Measurements from ENCODE around the gene EIF2S3. TPM values are rescaled to one million over a fixed set of nuclear protein-coding genes. Genes with fewer than 3 reads are reported as not detected.

EIF2S3 gene
- total RNA-seq, 1 donor from 2014 or later, result 208 TPM

DNA sequence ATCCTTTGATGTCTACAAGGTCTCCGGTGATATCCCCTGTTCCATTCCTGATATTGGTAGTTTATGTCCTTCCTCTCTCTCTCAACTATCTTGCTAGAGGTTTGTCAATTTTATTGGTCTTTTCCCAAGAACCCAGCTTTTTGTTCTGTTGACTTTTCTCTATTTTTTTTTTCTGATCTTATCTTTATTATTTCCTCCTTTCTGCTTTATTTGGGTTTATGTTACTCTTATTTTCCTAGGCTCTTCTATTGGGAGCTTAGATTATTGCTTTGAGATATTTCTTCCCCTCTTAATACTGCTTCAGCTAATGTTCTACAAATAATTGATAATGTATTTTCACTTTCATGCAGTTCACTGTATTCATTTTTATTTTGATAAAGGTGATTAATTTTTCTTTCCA, 44.2 kb downstream of the EIF2S3 start:
- H3K27me3 ChIP-seq (ENCODE audit: control insufficient read depth, insufficient read depth, low read length), result peaks cover 2% of the 10 kb centered on the region
- TF ChIP-seq, protein P1, sequence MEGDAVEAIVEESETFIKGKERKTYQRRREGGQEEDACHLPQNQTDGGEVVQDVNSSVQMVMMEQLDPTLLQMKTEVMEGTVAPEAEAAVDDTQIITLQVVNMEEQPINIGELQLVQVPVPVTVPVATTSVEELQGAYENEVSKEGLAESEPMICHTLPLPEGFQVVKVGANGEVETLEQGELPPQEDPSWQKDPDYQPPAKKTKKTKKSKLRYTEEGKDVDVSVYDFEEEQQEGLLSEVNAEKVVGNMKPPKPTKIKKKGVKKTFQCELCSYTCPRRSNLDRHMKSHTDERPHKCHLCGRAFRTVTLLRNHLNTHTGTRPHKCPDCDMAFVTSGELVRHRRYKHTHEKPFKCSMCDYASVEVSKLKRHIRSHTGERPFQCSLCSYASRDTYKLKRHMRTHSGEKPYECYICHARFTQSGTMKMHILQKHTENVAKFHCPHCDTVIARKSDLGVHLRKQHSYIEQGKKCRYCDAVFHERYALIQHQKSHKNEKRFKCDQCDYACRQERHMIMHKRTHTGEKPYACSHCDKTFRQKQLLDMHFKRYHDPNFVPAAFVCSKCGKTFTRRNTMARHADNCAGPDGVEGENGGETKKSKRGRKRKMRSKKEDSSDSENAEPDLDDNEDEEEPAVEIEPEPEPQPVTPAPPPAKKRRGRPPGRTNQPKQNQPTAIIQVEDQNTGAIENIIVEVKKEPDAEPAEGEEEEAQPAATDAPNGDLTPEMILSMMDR (IDR thresholded peaks at IDR 0.05; ENCODE audit: insufficient read depth, low read length, poor library complexity, severe bottlenecking), result no peak

DNA sequence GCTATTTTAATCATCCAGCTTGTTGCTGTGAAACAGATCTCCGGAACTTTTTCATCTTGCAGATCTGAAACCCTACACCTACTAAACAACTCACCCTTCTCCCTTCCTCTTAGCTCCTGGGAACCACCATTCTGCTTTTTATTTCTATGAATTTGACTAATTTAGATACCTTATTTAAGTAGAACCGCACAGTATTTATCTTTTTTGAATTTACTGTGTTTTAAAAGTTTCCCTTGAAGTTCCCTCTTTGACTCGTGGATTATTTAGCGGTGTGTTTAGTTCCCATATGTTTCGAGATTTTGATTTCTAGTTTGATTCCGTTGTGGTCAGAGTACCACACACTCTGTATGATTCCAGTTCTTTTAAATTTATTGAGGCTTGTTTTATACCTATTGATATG, 44.6 kb downstream of the EIF2S3 start:
- no peak overlapping the region for H3K4me3 ChIP-seq (ENCODE audit: low read depth, low read length)
- TF ChIP-seq, protein P1 (IDR thresholded peaks at IDR 0.05; ENCODE audit: insufficient read depth, low read length, poor library complexity, severe bottlenecking), result no peak
- no peak for DNase-seq (ENCODE audit: low read depth)
- H3K36me3 ChIP-seq (ENCODE audit: control insufficient read depth, insufficient read depth, low read length), result no peaks in the 10 kb centered on the region
- H3K27me3 ChIP-seq (ENCODE audit: control insufficient read depth, insufficient read depth, low read length), result peaks cover 2% of the 10 kb centered on the region

More for the DNA sequence above, 44.2 kb downstream of the EIF2S3 start:
- no peak overlapping the region for H3K4me3 ChIP-seq (ENCODE audit: low read depth, low read length)
- no peaks in the 10 kb centered on the region for H3K36me3 ChIP-seq (ENCODE audit: control insufficient read depth, insufficient read depth, low read length)
- DNase-seq (ENCODE audit: low read depth), result no peak

DNA sequence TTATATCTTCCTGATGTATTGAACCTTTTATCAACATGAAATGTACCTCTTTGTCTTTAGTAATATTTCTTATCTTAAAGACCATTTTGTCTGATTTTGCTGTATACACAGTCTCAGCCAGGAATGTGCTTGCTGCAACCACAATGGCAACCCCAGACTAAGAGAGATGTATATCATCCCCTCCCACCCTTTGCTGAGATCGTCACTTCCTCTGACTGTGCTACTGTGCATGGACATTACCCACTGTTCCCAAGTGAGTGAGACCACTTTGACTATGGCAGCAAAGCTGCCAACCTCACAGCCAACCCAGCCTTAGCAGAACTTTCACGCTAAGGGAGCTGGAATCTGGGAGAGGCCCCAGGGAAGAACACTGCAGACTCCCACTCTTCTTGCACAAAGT, 46.0 kb downstream of the EIF2S3 start:
- TF ChIP-seq, protein P1 (IDR thresholded peaks at IDR 0.05; ENCODE audit: insufficient read depth, low read length, poor library complexity, severe bottlenecking), result no peak
- DNase-seq (ENCODE audit: low read depth), result no peak
- no peaks in the 10 kb centered on the region for H3K36me3 ChIP-seq (ENCODE audit: control insufficient read depth, insufficient read depth, low read length)

DNA sequence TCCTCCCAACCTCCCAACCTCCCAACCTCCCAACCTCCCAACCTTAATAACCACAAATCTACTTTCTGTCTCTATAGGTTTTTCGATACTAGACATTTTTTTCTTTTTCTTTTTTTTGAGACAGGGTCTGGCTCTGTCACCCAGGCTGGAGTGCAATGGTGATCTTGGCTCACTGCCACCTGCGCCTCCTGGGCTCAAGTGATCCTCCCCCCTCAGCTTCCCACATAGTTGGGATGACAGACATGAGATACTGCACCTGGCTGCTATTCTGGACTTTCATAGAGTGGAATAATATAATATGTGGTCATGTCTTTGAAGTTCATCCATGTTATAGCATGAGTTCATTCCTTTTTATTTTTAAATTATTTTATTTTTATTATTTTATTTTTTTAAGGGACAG, 55.3 kb downstream of the EIF2S3 start:
- Histone ChIP-seq H3K4me3 (ENCODE audit: low read depth, low read length) (no peak overlapping the region), H3K36me3 (ENCODE audit: control insufficient read depth, insufficient read depth, low read length) (no peaks in the 10 kb centered on the region), H3K27me3 (ENCODE audit: control insufficient read depth, insufficient read depth, low read length) (no peaks in the 10 kb centered on the region)
- no peak for DNase-seq (ENCODE audit: low read depth)
- TF ChIP-seq, protein P1 (IDR thresholded peaks at IDR 0.05; ENCODE audit: insufficient read depth, low read length, poor library complexity, severe bottlenecking), result no peak

More for the DNA sequence above, 46.0 kb downstream of the EIF2S3 start:
- Histone ChIP-seq H3K4me3 (ENCODE audit: low read depth, low read length) (no peak overlapping the region), H3K27me3 (ENCODE audit: control insufficient read depth, insufficient read depth, low read length) (peaks cover 2% of the 10 kb centered on the region)

DNA sequence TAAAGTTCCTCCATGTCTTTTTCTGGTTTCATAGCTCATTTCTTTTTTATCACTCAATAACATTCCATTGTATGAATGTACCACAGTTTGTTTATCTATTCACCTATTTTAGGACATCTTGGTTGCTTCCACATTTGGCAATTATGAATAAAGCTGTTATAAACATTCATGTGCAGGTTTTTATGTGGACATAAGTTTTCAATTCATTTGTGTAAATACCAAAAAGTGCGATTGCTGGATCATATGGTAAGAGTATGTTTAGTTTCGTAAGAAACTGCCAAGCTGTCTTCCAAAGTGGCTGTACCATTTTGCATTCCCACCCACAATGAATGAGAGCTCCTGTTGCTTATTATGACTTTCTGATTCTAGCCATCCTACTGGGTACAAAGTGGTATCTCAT, 58.4 kb downstream of the EIF2S3 start:
- TF ChIP-seq, protein P1 (IDR thresholded peaks at IDR 0.05; ENCODE audit: insufficient read depth, low read length, poor library complexity, severe bottlenecking), result no peak

DNA sequence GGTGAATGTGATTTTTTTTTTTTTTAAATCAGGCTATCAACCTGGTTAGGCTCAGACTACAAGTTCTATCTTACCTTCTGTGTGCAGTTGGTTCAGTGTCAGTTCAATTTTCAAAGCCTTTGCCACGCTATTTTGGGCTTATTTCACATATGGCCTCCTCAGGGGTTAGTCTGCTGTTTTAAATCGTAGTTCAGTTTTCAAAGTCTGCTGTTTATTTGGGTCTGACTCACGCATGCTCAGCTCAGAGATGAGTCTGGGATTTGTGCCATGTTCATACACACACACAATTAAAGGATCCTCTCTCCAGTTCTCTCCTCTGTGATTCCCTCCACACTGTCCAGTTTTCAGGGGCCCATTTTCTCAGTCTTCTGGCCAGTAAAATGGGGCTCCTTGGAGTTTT, 62.5 kb downstream of the EIF2S3 start:
- TF ChIP-seq, protein P1 (IDR thresholded peaks at IDR 0.05; ENCODE audit: insufficient read depth, low read length, poor library complexity, severe bottlenecking), result no peak
- no peak for DNase-seq (ENCODE audit: low read depth)
- no peak overlapping the region for H3K4me3 ChIP-seq (ENCODE audit: low read depth, low read length)
- peaks cover 2% of the 10 kb centered on the region for H3K27me3 ChIP-seq (ENCODE audit: control insufficient read depth, insufficient read depth, low read length)
- no peaks in the 10 kb centered on the region for H3K36me3 ChIP-seq (ENCODE audit: control insufficient read depth, insufficient read depth, low read length)

More for the DNA sequence above, 58.4 kb downstream of the EIF2S3 start:
- Histone ChIP-seq H3K27me3 (ENCODE audit: control insufficient read depth, insufficient read depth, low read length) (no peaks in the 10 kb centered on the region), H3K36me3 (ENCODE audit: control insufficient read depth, insufficient read depth, low read length) (no peaks in the 10 kb centered on the region), H3K4me3 (ENCODE audit: low read depth, low read length) (no peak overlapping the region)
- DNase-seq (ENCODE audit: low read depth), result no peak
